SK-N-SH (cell line): Measurements from ENCODE around the gene FGF5. TPM values are rescaled to one million over a fixed set of nuclear protein-coding genes. Genes with fewer than 3 reads are reported as not detected.

Experiments
- CTCF ChIA-PET: fragments of 300-600, 350-600 bp; formaldehyde crosslinking; extraction: SDS; loops from one replicate; lab custom pipeline; 2021; lab: Yijun Ruan, JAX
- POLR2A ChIA-PET: fragments of 350-600 bp; sonication (Branson Sonifier 250); formaldehyde crosslinking; extraction: SDS; loops from one replicate; lab custom pipeline; 2020; ENCODE audit warnings: antibody characterized with exemption, inconsistent platforms; lab: Yijun Ruan, JAX
- DNase-seq: peaks from one replicate; pipeline ENCODE4 v3.0.0; 2012
- H2AFZ ChIP-seq: fragments of 200-600 bp; sonication (generic); 2 replicates; pipeline ENCODE4 v1.8.1; 2016; ENCODE audit warnings: antibody characterized with exemption, mild to moderate bottlenecking, low read depth
- H3F3A ChIP-seq: fragments of 200-600 bp; sonication (generic); replicated peaks from 2 replicates; pipeline ENCODE3; 2016; ENCODE audit warnings: antibody characterized with exemption, mild to moderate bottlenecking; ENCODE audit not compliant: insufficient read depth
- H3K27ac ChIP-seq, 2 experiments: fragments of 200-500 bp in 1 of 2; fragments of 200-600 bp in 1 of 2; sonication (Bioruptor generic) in 1 of 2; sonication (generic), shearing (Covaris generic) in 1 of 2; 2 replicates each; pipeline versions ENCODE4 v1.5.1 to v1.6.1; 2014 to 2016; ENCODE audit warnings: low read depth in 2 of 2, inconsistent platforms in 1 of 2, low read length in 1 of 2, mild to moderate bottlenecking in 1 of 2, mixed read lengths in 1 of 2
- H3K27me3 ChIP-seq: fragments of 200-600 bp; sonication (generic), shearing (Covaris generic); 2 replicates; pipeline ENCODE4 v1.6.1; 2016; ENCODE audit warnings: mixed run types; ENCODE audit not compliant: insufficient read depth
- H3K36me3 ChIP-seq, 2 experiments: fragments of 200-500 bp in 1 of 2; fragments of 200-600 bp in 1 of 2; sonication (Bioruptor generic) in 1 of 2; sonication (generic) in 1 of 2; replicated peaks in 1 of 2; 2 replicates each; pipeline versions ENCODE3 to v1.5.1; 2014 to 2016; ENCODE audit warnings: low read length in 1 of 2, mild to moderate bottlenecking in 1 of 2; ENCODE audit not compliant: insufficient read depth in 2 of 2, control insufficient read depth in 1 of 2
- H3K4me1 ChIP-seq, 2 experiments: fragments of 200-500 bp in 1 of 2; fragments of 200-600 bp in 1 of 2; sonication (Bioruptor generic) in 1 of 2; sonication (generic), shearing (Covaris generic) in 1 of 2; 2 replicates each; pipeline versions ENCODE4 v1.5.1 to v1.6.1; 2014 to 2016; ENCODE audit warnings: low read depth in 1 of 2, low read length in 1 of 2, mixed run types in 1 of 2; ENCODE audit not compliant: insufficient read depth in 2 of 2, control insufficient read depth in 1 of 2
- H3K4me2 ChIP-seq: fragments of 200-600 bp; sonication (generic), shearing (Covaris generic); 2 replicates; pipeline ENCODE4 v1.6.1; 2017; ENCODE audit warnings: mixed run types
- H3K4me3 ChIP-seq, 2 experiments: fragments of 200-500 bp in 1 of 2; fragments of 200-600 bp in 1 of 2; sonication (Bioruptor generic) in 1 of 2; sonication (generic), shearing (Covaris generic) in 1 of 2; 2 replicates each; pipeline versions ENCODE4 v1.5.1 to v1.8.1; 2014 to 2016; ENCODE audit warnings: low read depth in 2 of 2, inconsistent platforms in 1 of 2, low read length in 1 of 2, mild to moderate bottlenecking in 1 of 2, mixed read lengths in 1 of 2, moderate library complexity in 1 of 2
- H3K79me2 ChIP-seq: fragments of 200-600 bp; sonication (generic); 2 replicates; pipeline ENCODE4 v1.8.1; 2017; ENCODE audit warnings: mild to moderate bottlenecking; ENCODE audit not compliant: insufficient read depth
- H3K9ac ChIP-seq: fragments of 200-600 bp; sonication (generic); 2 replicates; pipeline ENCODE4 v1.6.1; 2017; ENCODE audit warnings: mixed run types
- H3K9me2 ChIP-seq: fragments of 200-600 bp; sonication (generic); 2 replicates; pipeline ENCODE4 v1.6.1; 2017; ENCODE audit warnings: mixed run types
- H3K9me3 ChIP-seq: fragments of 200-600 bp; sonication (generic); 2 replicates; pipeline ENCODE4 v1.6.1; 2017; ENCODE audit warnings: mixed run types, mild to moderate bottlenecking, moderate library complexity
- H4K20me1 ChIP-seq: fragments of 200-600 bp; sonication (generic); 2 replicates; pipeline ENCODE4 v1.6.1; 2017; ENCODE audit warnings: mild to moderate bottlenecking, mixed run types; ENCODE audit not compliant: insufficient read depth
- CTCF ChIP-seq: fragments of 200-600 bp; sonication (generic); IDR thresholded peaks from 2 replicates; pipeline ENCODE4 v1.6.1; 2017; ENCODE audit warnings: antibody characterized with exemption, mild to moderate bottlenecking, moderate library complexity
- NFIC ChIP-seq: IDR thresholded peaks from 2 replicates; pipeline ENCODE4 v1.4.0; 2012; ENCODE audit warnings: borderline replicate concordance
- NRF1 ChIP-seq: IDR thresholded peaks from 2 replicates; pipeline ENCODE4 v1.6.1; 2012; ENCODE audit warnings: low read depth, mild to moderate bottlenecking, low read length
- RAD21 ChIP-seq: IDR thresholded peaks from 2 replicates; pipeline ENCODE4 v1.6.1; 2012; ENCODE audit warnings: mild to moderate bottlenecking, low read length
- SMC3 ChIP-seq: IDR thresholded peaks from 2 replicates; pipeline ENCODE4 v1.6.1; 2012; ENCODE audit warnings: low read depth, low read length, improper control_type of control experiment
- WGBS: methylation state at CpG from one replicate; pipeline ENCODE4 v1.1.6; 2017; ENCODE audit warnings: low lambda C conversion rate; 5-methylcytosine and 5-hydroxymethylcytosine counted together
- polyA plus RNA-seq, 3 experiments: library from polyadenylated mRNA; depleted of rRNA; stranded (reverse); fragments of >200 nt; gene quantifications; 2 replicates each; pipeline ENCODE4 v1.2.3, GENCODE V29; 2012
- TF ChIP-seq, protein P1 (sequence below): IDR thresholded peaks from 2 replicates; pipeline ENCODE4 v1.4.0; 2012; ENCODE audit warnings: low read depth, borderline replicate concordance
- TF ChIP-seq, protein P2 (sequence below): IDR thresholded peaks from 2 replicates; pipeline ENCODE4 v1.6.1; 2012; ENCODE audit warnings: mild to moderate bottlenecking, low read depth, low read length, moderate library complexity

The FGF5 gene
- polyA plus RNA-seq, 1 of the 3 experiments (the other 2 are of a cell fraction) = 17.7 TPM

- TF ChIP-seq, protein P1, sequence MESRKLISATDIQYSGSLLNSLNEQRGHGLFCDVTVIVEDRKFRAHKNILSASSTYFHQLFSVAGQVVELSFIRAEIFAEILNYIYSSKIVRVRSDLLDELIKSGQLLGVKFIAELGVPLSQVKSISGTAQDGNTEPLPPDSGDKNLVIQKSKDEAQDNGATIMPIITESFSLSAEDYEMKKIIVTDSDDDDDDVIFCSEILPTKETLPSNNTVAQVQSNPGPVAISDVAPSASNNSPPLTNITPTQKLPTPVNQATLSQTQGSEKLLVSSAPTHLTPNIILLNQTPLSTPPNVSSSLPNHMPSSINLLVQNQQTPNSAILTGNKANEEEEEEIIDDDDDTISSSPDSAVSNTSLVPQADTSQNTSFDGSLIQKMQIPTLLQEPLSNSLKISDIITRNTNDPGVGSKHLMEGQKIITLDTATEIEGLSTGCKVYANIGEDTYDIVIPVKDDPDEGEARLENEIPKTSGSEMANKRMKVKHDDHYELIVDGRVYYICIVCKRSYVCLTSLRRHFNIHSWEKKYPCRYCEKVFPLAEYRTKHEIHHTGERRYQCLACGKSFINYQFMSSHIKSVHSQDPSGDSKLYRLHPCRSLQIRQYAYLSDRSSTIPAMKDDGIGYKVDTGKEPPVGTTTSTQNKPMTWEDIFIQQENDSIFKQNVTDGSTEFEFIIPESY = no peak
- TF ChIP-seq, protein P2, sequence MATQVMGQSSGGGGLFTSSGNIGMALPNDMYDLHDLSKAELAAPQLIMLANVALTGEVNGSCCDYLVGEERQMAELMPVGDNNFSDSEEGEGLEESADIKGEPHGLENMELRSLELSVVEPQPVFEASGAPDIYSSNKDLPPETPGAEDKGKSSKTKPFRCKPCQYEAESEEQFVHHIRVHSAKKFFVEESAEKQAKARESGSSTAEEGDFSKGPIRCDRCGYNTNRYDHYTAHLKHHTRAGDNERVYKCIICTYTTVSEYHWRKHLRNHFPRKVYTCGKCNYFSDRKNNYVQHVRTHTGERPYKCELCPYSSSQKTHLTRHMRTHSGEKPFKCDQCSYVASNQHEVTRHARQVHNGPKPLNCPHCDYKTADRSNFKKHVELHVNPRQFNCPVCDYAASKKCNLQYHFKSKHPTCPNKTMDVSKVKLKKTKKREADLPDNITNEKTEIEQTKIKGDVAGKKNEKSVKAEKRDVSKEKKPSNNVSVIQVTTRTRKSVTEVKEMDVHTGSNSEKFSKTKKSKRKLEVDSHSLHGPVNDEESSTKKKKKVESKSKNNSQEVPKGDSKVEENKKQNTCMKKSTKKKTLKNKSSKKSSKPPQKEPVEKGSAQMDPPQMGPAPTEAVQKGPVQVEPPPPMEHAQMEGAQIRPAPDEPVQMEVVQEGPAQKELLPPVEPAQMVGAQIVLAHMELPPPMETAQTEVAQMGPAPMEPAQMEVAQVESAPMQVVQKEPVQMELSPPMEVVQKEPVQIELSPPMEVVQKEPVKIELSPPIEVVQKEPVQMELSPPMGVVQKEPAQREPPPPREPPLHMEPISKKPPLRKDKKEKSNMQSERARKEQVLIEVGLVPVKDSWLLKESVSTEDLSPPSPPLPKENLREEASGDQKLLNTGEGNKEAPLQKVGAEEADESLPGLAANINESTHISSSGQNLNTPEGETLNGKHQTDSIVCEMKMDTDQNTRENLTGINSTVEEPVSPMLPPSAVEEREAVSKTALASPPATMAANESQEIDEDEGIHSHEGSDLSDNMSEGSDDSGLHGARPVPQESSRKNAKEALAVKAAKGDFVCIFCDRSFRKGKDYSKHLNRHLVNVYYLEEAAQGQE = peak; percentile 82
- no peak; the same call in 1 of the 2 replicates for TF ChIP-seq NFIC
These were observed 69.3 kb downstream of the FGF5 start, which contains the start of gene CFAP299 (continued) for GRCh38 chr4:80335554-80336358.

DNA sequence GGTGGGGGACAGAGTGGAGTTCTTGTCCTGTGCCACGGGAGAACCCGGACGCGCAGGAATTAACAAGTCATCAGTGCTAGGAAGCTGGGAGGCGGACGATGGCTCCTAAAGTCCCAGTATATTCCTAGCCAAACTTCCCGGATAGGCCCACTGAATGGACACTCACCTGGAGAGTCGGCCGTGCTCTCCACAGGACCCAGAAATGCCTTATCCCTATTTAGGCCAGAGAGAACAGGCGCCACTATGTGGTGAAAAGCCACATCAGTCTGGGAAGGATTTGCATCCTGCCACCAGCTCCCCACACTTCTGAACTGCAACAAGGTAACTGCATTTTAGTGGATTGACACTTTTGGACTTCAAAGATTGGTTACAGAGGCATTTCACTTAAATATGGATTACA, 70.1 kb downstream of the FGF5 start:
- H3K9me2 ChIP-seq = no peaks in the 10 kb centered on the region
- peaks cover 0 to 10% of the 10 kb centered on the region in 2 experiments for H3K36me3 ChIP-seq
- H3K9ac ChIP-seq = no peak overlapping the region
- H3K27ac ChIP-seq = no peak overlapping the region; a peak in 2 of 4 replicates
- DNase-seq = peak; percentile 53
- peaks cover 0 to 7% of the 10 kb centered on the region in 2 experiments; a peak in 2 of 4 replicates for H3K4me1 ChIP-seq
- H3K27me3 ChIP-seq = no peaks in the 10 kb centered on the region
- H2AFZ ChIP-seq = peak overlapping the region; percentile 80; the same call in 1 of the 2 replicates
- no peaks in the 10 kb centered on the region for H3F3A ChIP-seq
- ChIA-PET POLR2A (no interaction called here), CTCF (interaction anchor here (0.6 to 6.7 kb wide), 36 partner anchors 9 to 1398 kb away, joined by 3 to 108 read pairs (median 3); partner anchors contain the start of genes ANTXR2, FGF5 and PAQR3)
- TF ChIP-seq RAD21 = peak; percentile 71
- TF ChIP-seq SMC3 = peak; percentile 84
- TF ChIP-seq CTCF = peak; percentile 65
- TF ChIP-seq NRF1 = no peak; the same call in 1 of the 2 replicates
- H3K4me3 ChIP-seq = peak overlapping the region; percentile 84 to 85
- no peaks in the 10 kb centered on the region for H4K20me1 ChIP-seq
- WGBS = 5% methylated on average over 10 of the region's 10 CpGs
- no peaks in the 10 kb centered on the region for H3K9me3 ChIP-seq
- peak overlapping the region; percentile 92 for H3K4me2 ChIP-seq
- H3K79me2 ChIP-seq = no peaks in the 10 kb centered on the region
